Heart right ventricle (tissue), 16 donors: ENCODE measurements around the gene BTN2A1. TPM values are rescaled to one million over a fixed set of nuclear protein-coding genes. Genes with fewer than 3 reads are reported as not detected.

Experiments used
- ATAC-seq, 8 donors: fragments of 200-7000 bp; cut with Tn5 transposase; one replicate each; pipeline ENCODE4 v1.9.1; 2020; ENCODE audit warnings: mild to moderate bottlenecking in 8 of 8, moderate library complexity in 8 of 8, moderate number of reproducible peaks in 1 of 8
- DNase-seq, 2 donors: peaks; one replicate each; pipeline ENCODE4 v3.0.0-alpha.2; 2020
- H3K27ac ChIP-seq, 10 donors: fragments of 200-600 bp; sonication (generic) in 2 of 10; one replicate each; pipeline versions ENCODE4 v1.5.0 to v1.8.0; 2020 to 2022; ENCODE audit warnings: mild to moderate bottlenecking in 3 of 10
- H3K27me3 ChIP-seq, 7 donors: fragments of 200-600 bp; one replicate each; pipeline ENCODE4 v1.8.0; 2021 to 2022; ENCODE audit warnings: mild to moderate bottlenecking in 2 of 7
- H3K36me3 ChIP-seq, 9 donors: fragments of 200-600 bp; sonication (generic) in 1 of 9; one replicate each; pipeline versions ENCODE4 v1.5.0 to v1.8.0; 2020 to 2022; ENCODE audit warnings: mild to moderate bottlenecking in 2 of 9
- H3K4me1 ChIP-seq, 9 donors: fragments of 200-600 bp; sonication (generic) in 1 of 9; one replicate each; pipeline versions ENCODE4 v1.5.0 to v1.8.0; 2020 to 2022; ENCODE audit warnings: mild to moderate bottlenecking in 4 of 9
- H3K4me3 ChIP-seq, 10 donors: fragments of 200-600 bp; sonication (generic) in 2 of 10; one replicate each; pipeline versions ENCODE4 v1.5.0 to v1.8.0; 2020 to 2022; ENCODE audit warnings: mild to moderate bottlenecking in 7 of 10, moderate library complexity in 2 of 10
- H3K9me3 ChIP-seq, 11 donors: fragments of 200-600 bp in 10 of 11; sonication (generic) in 2 of 11; one replicate each; pipeline versions ENCODE4 v1.5.0 to v1.8.0; 2013 to 2022; ENCODE audit warnings: mild to moderate bottlenecking in 2 of 11, control low read depth in 1 of 11, moderate library complexity in 1 of 11
- WGBS, 2 donors: extraction: QIAGEN DNeasy Blood & Tissue Kit; methylation state at CpG; one replicate each; pipeline ENCODE4 v1.1.7; 2013; ENCODE audit warnings: inconsistent platforms in 1 of 2; 5-methylcytosine and 5-hydroxymethylcytosine counted together
- intact Hi-C, 10 donors: fragments of 100-400 bp; cut with DNase I; formaldehyde crosslinking; loops; one replicate each; pipeline versions ENCODE4 v1.11.1 to v1.14.2; 2022
- polyA plus RNA-seq, 2 donors: library from polyadenylated mRNA; stranded (reverse); fragments of 200-250 nt; gene quantifications; one replicate each; pipeline ENCODE4 v1.2.3, GENCODE V29; 2013
- total RNA-seq, 10 donors: library from RNA; stranded (reverse); fragmentation: NEBNext Ultra II Directional in 3 of 10; extraction: Animal tissue kit (Norgen Biotek cat#: 25700) in 3 of 10; gene quantifications; one replicate each; pipeline versions ENCODE4 v1.2.1 to v1.2.4, GENCODE V29; 2021 to 2023
- TF ChIP-seq, protein P1 (sequence below), 9 donors: fragments of 200-600 bp; sonication (generic) in 2 of 9; IDR thresholded peaks; one replicate each; pipeline versions ENCODE4 v1.5.0 to v1.8.0; 2021 to 2022; ENCODE audit warnings: antibody characterized with exemption in 9 of 9, mild to moderate bottlenecking in 5 of 9, moderate library complexity in 1 of 9
- donor health status: Arrhythmogenic right ventricular cardiomyopathy.
- donor health status: ischemic (EF 13 %, LVEDD 7.1; RV severe dilation, severe dysfunction).
- donor health status: healthy with polysubstance abuse.
- donor health status: DM: no; HTN: yes; CAD: no.
- donor health status: DM: no; HTN: no; CAD: no.
- donor health status: ischemic (EF 25% LVEDD 6.9; RV normal size, moderate dysfunction).
- donor health status: ischemic (EF 25% LVEDD 5.7; RV mildly dilated, moderate dysfunction).
- donor health status: healthy.
- donor health status: DM: yes; HTN: yes; CAD: no.
- donor health status: Ischemic cardiomyopathy.
- donor health status: ischemic (EF 35%, LVEDD 5.7; RV mildly dilated, moderate dysfunction).
- donor health status: nonischemic (EF 11% LVEDD 7.7; RV severe dilation, severe dysfunction).
- donor health status: DM: yes; HTN: yes; CAD: no.
- donor health status: PGD.
- donor health status: ischemic (EF 29% LVEDD 5.4; RV normal size, mild dysfunction).
- donor health status: nonischemic (EF 23%, LVEDD 6.1; RV moderate dilation, normal function).

The BTN2A1 gene
- total and polyA plus RNA-seq, 12 donors = 9.7 to 19.9 (median 15.5) TPM

DNA sequence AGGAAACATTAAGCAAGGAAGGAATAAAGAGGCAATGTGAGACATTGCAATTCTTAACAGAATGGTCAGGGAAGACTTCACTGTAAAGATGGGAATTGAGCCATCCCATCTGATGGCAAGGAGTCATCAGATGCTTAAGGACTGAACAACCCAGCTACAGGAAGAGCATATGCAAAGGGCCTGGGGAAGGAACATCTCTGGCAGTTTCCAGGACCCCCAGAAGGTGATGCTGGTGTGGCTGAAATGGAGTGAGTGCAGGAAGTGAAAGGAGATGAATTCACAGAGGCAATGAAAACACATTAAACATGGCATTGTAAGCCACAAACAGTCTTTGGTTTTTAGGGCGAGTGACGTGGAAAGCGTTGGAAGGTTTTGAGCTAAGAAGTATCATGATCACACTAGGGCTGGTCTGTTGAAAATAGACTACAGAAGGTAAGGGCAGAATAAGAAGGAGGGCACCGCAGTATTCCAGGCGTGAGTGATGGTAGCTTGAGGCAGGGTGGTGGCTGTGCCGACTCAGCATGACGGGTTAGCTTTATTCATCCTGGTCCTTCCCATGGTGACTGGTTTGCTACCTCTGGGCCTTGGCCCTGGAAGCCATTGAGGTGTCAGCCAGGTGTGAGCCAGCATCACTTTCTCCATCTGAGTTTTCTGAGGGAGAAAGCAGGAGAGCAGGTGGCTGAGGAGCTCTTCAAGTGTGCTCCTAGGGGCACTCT is 6.8 kb downstream of the BTN2A1 start:
- H3K36me3 ChIP-seq = peaks cover 0 to 100% (median 75%) of the 10 kb centered on the region in 9 donors
- H3K27ac ChIP-seq = no peak overlapping the region
- no peak overlapping the region for H3K4me3 ChIP-seq
- no peaks in the 10 kb centered on the region for H3K9me3 ChIP-seq
- ATAC-seq (no peak), DNase-seq (no peak)
- H3K27me3 ChIP-seq = no peaks in the 10 kb centered on the region
- peaks cover 0 to 34% (median 30%) of the 10 kb centered on the region in 9 donors for H3K4me1 ChIP-seq
- TF ChIP-seq, protein P1, sequence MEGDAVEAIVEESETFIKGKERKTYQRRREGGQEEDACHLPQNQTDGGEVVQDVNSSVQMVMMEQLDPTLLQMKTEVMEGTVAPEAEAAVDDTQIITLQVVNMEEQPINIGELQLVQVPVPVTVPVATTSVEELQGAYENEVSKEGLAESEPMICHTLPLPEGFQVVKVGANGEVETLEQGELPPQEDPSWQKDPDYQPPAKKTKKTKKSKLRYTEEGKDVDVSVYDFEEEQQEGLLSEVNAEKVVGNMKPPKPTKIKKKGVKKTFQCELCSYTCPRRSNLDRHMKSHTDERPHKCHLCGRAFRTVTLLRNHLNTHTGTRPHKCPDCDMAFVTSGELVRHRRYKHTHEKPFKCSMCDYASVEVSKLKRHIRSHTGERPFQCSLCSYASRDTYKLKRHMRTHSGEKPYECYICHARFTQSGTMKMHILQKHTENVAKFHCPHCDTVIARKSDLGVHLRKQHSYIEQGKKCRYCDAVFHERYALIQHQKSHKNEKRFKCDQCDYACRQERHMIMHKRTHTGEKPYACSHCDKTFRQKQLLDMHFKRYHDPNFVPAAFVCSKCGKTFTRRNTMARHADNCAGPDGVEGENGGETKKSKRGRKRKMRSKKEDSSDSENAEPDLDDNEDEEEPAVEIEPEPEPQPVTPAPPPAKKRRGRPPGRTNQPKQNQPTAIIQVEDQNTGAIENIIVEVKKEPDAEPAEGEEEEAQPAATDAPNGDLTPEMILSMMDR (IDR thresholded peaks at IDR 0.05) = no peak
- 97 to 99% methylated on average over 7 of the region's 7 CpGs for WGBS, 2 donors
- intact Hi-C loops = no loop called here

GRCh38 chr6:26465776-26466175 is 8.0 kb downstream of the BTN2A1 start:
- H3K36me3 ChIP-seq = peaks cover 0 to 98% (median 63%) of the 10 kb centered on the region in 9 donors
- H3K27me3 ChIP-seq = no peaks in the 10 kb centered on the region
- WGBS, 2 donors = 96 to 99% methylated on average over 3 of the region's 3 CpGs
- intact Hi-C loops = no loop called here
- TF ChIP-seq, protein P1 (IDR thresholded peaks at IDR 0.05) = no peak
- no peak for ATAC-seq
- peaks cover 0 to 22% (median 18%) of the 10 kb centered on the region in 9 donors for H3K4me1 ChIP-seq
- DNase-seq = no peak
- no peak overlapping the region for H3K4me3 ChIP-seq
- H3K9me3 ChIP-seq = no peaks in the 10 kb centered on the region
- H3K27ac ChIP-seq = no peak overlapping the region

GRCh38 chr6:26468829-26469228 is 11.1 kb downstream of the BTN2A1 start:
- Histone ChIP-seq H3K4me3 (no peak overlapping the region), H3K9me3 (peaks cover 0 to 14% (median 0%) of the 10 kb centered on the region in 11 donors), H3K27me3 (no peaks in the 10 kb centered on the region), H3K36me3 (peaks cover 0 to 68% (median 47%) of the 10 kb centered on the region in 9 donors), H3K4me1 (peaks cover 0 to 10% (median 5%) of the 10 kb centered on the region in 9 donors), H3K27ac (no peak overlapping the region)
- WGBS, 2 donors = 86 to 97% methylated on average over 2 of the region's 2 CpGs
- ATAC-seq (no peak), DNase-seq (no peak)
- TF ChIP-seq, protein P1 (IDR thresholded peaks at IDR 0.05) = no peak
- intact Hi-C loops = no loop called here

GRCh38 chr6:26470643-26471042 is 12.9 kb downstream of the BTN2A1 start:
- TF ChIP-seq, protein P1 (IDR thresholded peaks at IDR 0.05) = no peak
- DNase-seq = no peak
- Histone ChIP-seq H3K4me1 (peaks cover 0 to 20% (median 15%) of the 10 kb centered on the region in 9 donors), H3K27me3 (no peaks in the 10 kb centered on the region), H3K36me3 (peaks cover 0 to 50% (median 30%) of the 10 kb centered on the region in 9 donors), H3K27ac (no peak overlapping the region), H3K9me3 (peaks cover 0 to 14% (median 0%) of the 10 kb centered on the region in 11 donors), H3K4me3 (no peak overlapping the region)
- ATAC-seq = no peak
- intact Hi-C loops = loop anchor here in 2 of 10 donors (5.0 kb wide), 2 partner anchors 68 to 108 kb away; partner anchors contain the start of gene BTN3A1 (in 1 of the 2)
- WGBS, 2 donors = 87 to 88% methylated on average over 4 of the region's 4 CpGs
